HG03060 (cell line): Measurements from ENCODE around the gene FNBP1.
"Not testable (repeated sequence)": the region's sequence is repeated elsewhere in the genome, so short reads cannot be mapped to it uniquely, and the experiment has no call there.

ENCODE experiments used
- ATAC-seq: cut with Tn5 transposase; IDR thresholded peaks from one replicate; pipeline ENCODE4 v1.9.1; 2021; ENCODE audit warnings: low read depth, moderate number of reproducible peaks; ENCODE audit not compliant: unreplicated experiment

Gene FNBP1

DNA sequence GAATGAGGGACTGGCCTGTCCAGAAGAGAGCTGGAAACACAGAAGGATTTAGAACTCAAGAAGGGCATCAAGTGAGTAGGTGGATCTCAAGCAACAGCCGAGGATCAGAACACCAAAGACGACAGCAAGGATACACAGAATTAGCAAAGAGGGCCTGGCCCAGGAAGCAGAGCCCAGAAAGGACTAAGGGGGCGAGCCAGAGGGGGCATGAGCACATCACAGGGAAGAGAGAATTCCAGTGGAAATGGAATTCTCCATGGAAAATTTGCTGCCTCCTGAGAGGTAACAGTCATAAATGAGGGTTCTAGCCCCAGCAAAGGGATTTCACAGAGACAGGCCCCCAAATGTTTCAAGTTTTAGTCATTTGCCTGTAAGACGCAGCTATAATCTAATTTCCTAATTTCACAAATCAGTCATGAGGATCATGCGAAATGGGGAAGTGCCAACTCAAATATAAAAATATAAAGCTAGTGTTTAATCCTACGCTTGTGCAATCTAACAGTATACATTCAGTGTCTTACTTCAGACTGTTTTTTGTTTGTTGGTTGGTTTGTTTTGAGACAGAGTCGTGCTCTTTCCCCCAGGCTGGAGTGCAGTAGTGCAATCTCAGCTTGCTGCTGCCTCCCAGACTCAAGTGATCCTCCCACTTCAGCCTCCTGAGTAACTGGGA is 46.7 kb downstream of the FNBP1 start:
- no peak for ATAC-seq

DNA sequence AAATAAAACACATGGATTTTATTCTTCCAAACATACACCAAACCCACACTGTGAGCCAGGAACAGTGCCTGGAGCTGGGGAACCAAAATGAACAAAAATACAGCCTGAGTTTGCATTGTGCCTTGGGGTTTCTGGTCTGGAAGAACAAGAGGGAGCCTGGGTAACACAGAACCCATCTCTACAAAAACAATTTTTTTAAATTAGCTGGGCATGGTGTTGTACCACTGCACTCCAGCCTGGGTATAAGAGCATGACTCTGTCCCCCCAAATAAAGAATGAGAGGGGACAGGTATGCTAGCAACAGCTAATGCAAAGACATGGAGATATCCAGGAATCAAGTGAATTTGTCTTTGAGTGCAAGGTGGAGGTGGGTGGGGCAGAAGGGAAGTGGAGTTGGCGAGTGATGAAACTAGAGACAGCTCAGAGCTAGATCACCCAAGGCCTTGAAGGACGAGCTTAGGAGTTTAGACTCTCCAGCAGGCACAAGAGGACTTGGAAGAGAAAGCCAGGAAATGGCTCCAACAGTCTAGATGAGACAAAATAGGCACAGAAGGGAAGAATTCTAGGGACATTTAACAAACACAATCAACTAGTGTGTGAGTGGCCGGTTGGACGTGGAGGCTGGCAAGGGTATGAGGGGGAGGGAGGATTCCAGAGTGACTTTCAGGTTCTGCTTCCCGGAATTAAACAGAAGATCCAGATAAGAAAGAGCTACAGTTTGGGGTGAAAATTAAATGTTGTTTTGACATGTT is 47.4 kb downstream of the FNBP1 start:
- no peak for ATAC-seq

DNA sequence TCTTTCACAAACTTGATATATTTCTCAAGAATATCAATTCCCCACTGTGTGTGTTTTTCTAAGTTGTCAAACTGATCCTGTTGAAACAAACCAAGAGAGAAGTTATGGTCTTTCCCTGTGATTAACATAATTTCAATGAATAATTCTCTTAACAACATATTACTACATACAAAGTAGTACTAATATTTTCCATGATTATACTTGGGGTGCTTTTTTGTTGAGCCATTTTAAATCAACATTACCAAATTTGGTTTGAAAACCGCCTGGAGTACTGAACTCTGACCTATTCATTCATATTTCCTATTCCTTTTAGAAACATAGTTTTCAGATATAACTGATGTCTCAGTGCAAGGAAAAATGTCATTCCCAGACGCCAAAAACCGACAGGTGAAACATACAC is 48.1 kb downstream of the FNBP1 start:
- ATAC-seq, result no peak

GRCh38 chr9:129991139-129991538 is 51.9 kb downstream of the FNBP1 start:
- ATAC-seq, result not testable (repeated sequence)

DNA sequence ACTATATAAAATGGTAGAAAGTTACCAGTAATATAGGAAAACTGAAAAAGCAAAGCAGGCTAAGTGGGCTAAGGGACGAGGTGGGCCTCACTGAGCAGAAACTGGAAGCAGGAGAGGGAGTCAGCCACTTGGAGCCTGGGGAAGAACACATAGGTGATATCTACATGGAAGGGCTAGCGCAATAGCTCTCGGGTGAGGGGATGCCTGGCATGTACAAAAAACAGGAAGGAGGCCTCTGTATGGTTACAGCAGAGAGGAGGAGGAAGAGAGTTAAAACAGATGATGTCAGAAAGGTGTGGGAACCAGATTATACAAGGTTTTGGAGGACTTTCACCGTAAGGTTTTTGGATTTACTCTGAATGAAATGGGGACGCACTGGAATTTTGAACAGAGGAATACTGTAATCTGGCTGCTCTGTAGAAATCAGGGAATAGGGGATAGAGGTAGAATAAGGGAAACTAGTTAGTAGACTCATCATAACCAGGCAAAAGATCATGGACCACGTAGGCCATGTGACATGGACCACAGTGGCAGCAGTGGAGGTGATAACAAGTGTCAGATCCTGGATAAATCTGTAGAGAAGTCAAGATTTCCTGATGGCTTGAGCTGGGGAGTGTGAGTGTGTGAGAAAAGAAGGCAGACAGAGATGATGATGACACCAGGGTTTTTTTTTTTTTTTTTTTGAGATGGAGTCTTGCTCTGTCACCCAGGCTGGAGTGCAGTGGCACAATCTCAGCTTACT is 52.5 kb downstream of the FNBP1 start:
- ATAC-seq, result no peak

- ATAC-seq, result no peak
Measured at GRCh38 chr9:129989740-129990139, 53.2 kb downstream of the FNBP1 start.

DNA sequence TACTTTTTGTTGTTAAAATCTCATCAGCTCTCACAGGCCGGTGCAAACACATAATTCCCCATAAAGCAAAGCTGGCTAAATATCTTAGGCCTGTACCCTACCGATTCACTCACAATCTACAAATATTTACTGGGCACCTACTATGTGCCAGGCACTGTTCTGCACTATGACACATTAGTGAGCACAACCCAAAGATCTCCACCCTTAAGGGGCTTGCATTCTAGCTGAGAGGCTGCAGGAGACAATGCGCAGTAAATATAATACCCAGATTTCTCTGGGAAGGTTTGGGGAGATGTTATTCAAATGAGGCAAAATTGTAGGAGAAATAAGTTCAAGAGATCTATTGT is 53.7 kb downstream of the FNBP1 start:
- ATAC-seq, result no peak

- peak; percentile 40 for ATAC-seq
Measured at GRCh38 chr9:129988607-129989361, 54.2 kb downstream of the FNBP1 start.

DNA sequence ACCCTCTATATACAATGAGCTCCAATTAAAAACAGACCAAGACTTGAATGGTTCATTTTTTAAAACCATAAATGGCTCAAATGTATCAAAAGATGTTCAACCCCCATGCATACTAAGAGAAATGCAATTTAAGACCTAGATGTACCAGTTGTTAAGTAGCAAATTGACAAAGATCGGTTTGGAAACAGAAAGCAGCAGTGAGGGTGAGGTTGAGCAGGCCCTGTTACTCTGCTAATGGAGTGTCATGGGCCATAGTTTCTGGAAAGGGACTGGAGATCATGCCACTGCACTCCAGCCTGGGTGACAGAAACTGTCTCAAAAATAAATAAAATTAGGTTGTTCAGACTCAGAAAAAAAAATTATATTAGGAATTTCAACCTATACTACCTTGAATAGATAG is 55.0 kb downstream of the FNBP1 start:
- no peak for ATAC-seq

GRCh38 chr9:129987047-129987446 is 55.9 kb downstream of the FNBP1 start:
- no peak for ATAC-seq

GRCh38 chr9:129984589-129984988 is 58.4 kb downstream of the FNBP1 start:
- ATAC-seq, result not testable (repeated sequence)

- no peak for ATAC-seq
Measured at GRCh38 chr9:129983891-129984290, 59.1 kb downstream of the FNBP1 start.

DNA sequence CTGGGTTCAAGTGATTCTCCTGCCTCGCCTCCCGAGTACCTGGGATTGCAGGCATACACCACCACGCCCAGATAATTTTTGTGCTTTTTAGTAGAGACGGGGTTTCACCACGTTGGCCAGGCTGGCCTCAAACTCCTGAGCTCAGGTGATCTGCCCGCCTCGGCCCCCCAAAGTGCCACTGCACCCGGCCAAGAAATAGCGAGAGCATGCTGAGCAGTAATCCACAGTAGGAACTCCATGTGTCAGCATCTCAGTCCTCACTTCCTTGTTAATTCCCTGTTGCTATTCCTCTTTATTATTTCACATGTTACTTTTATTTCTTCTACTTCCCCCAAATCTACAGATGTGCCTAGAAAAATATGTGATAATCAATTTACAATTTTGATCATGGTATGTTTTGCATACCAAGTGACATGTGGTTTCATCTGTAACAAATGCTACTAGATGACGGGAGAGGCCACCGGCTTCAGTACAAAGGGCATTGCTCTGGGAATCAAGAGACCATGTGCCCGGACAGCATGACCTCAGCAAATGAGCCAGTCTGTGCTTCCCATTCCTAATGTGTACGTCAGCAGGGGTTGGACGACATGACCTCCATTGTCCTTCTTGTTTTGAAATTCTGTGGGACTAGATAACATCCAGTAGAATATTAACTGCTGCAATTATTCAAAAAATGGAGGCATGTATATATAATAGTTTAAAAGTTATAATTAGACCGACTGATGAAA is 61.6 kb downstream of the FNBP1 start:
- no peak for ATAC-seq

DNA sequence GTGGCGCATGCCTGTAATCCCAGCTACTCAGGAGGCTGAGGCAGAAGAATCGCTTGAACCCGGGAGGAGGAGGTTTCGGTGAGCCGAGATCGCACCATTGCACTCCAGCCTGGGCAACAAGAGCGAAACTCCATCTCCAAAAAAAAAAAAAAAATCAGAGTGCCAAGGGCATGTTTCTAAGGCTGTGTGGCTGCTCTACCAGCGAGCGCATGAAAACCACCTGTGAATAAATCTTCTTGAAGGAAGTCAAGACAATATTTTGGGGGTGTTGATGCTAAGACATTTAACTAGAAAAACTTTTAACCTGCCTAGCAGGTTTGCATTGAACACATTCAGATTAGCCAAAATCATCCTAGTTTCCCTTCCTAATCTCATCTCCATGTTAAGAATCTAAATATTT is 62.8 kb downstream of the FNBP1 start:
- not testable (repeated sequence) for ATAC-seq

DNA sequence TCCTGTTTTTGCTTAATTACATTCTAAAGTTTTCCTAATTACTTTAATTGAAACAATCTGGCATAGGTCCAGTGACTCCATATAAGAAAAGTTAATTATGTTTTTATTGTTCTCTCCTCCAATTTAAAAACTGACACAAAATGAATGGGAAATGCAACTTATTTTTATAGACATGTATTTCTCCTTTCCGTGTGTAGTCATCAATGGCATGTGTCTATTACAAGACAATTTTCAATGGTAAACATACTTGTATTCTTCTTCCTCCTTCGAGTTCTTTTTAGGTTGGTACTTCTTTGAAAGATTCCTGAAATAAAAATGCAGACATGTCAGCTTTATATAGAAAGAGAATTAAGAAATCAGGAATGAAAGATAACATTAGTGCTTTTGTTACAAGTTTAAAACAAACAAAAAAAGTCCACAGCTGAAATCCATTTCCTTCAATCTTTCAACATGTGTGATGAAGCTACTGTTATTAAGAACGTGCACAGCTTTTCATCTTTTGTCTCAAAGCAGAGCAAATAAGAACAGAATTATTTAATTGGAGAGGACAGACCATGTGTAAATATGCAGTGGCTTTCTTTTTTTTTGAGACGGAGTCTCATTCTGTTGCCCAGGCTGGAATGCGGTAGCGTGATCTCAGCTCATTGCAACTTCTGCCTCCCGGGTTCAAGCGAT is 63.8 kb downstream of the FNBP1 start:
- no peak for ATAC-seq

- ATAC-seq, result no peak
Measured at GRCh38 chr9:129972816-129973215, 70.2 kb downstream of the FNBP1 start.

- no peak for ATAC-seq
Measured at GRCh38 chr9:129968690-129969485, 74.1 kb downstream of the FNBP1 start.

- ATAC-seq, result no peak
Measured at GRCh38 chr9:129964901-129965734, 77.9 kb downstream of the FNBP1 start.
